Left lobe of liver (tissue), 2 donors: Measurements from ENCODE around the gene MPP7. TPM values are rescaled to one million over a fixed set of nuclear protein-coding genes. Genes with fewer than 3 reads are reported as not detected.

Experiments used
- ATAC-seq: fragments of 200-7000 bp; cut with Tn5 transposase; one replicate; pipeline ENCODE4 v1.9.1; 2020; ENCODE audit warnings: mild to moderate bottlenecking, moderate library complexity
- DNase-seq: peaks from one replicate; pipeline ENCODE4 v3.0.0-alpha.2; 2020; ENCODE audit warnings: low spot score
- total RNA-seq: library from RNA; stranded (reverse); gene quantifications from one replicate; pipeline ENCODE4 v1.2.1, GENCODE V29; 2021
- donor health status: DM: no; HTN: no; CAD: no; lungs with moderate emphysema.
- donor health status: DM: no; HTN: yes; CAD: no.

The MPP7 gene
- total RNA-seq, 1 donor from 2014 or later, result 1.4 TPM

GRCh38 chr10:28273343-28273742 is 29.5 kb downstream of the MPP7 start:
- ATAC-seq, result no peak
- no peak for DNase-seq

GRCh38 chr10:28269842-28270456 is 32.9 kb downstream of the MPP7 start:
- DNase-seq, result no peak

GRCh38 chr10:28266449-28267224 is 36.2 kb downstream of the MPP7 start:
- DNase-seq, result no peak
- ATAC-seq, result no peak

More at GRCh38 chr10:28269842-28270456, 32.9 kb downstream of the MPP7 start:
- ATAC-seq, result no peak

GRCh38 chr10:28263136-28263857 is 39.6 kb downstream of the MPP7 start:
- DNase-seq (no peak), ATAC-seq (peak; percentile 59)

GRCh38 chr10:28256776-28257175 is 46.1 kb downstream of the MPP7 start:
- ATAC-seq (no peak), DNase-seq (no peak)

GRCh38 chr10:28254290-28254985 is 48.4 kb downstream of the MPP7 start:
- ATAC-seq, result no peak
- DNase-seq, result no peak

- no peak for ATAC-seq
These were observed 49.6 kb downstream of the MPP7 start for GRCh38 chr10:28253169-28253785.

More at GRCh38 chr10:28253169-28253785, 49.6 kb downstream of the MPP7 start:
- no peak for DNase-seq

Other genes starting within 250 kb of the MPP7 start
- 36.5 TPM for gene WAC, start 230.1 kb upstream of the MPP7 start, total RNA-seq